Tibial artery (tissue), 4 donors: Measurements from ENCODE around the gene NSD2.

ENCODE experiments used
- DNase-seq, 2 donors: peaks; one replicate each; pipeline ENCODE4 v3.0.0-alpha.2; 2019
- H3K27ac ChIP-seq, 2 donors: fragments of 200-600 bp; sonication (generic) in 1 of 2; 1 replicate in 1 of 2; 2 replicates in 1 of 2; pipeline ENCODE4 v1.5.1; 2018 to 2019; ENCODE audit warnings: mild to moderate bottlenecking in 1 of 2
- H3K27me3 ChIP-seq, 2 donors: fragments of 200-600 bp; sonication (generic) in 1 of 2; one replicate each; pipeline versions ENCODE4 v1.5.1 to v1.6.0; 2016 to 2019
- H3K36me3 ChIP-seq, 3 donors: fragments of 200-600 bp; sonication (generic) in 2 of 3; one replicate each; pipeline ENCODE4 v1.5.1; 2016 to 2019; ENCODE audit warnings: mild to moderate bottlenecking in 2 of 3
- H3K4me1 ChIP-seq, 4 donors: fragments of 200-600 bp; sonication (generic) in 2 of 4; 1 replicate in 3 of 4; 2 replicates in 1 of 4; pipeline ENCODE4 v1.5.1; 2016 to 2019
- H3K4me3 ChIP-seq, 2 donors: fragments of 200-600 bp; sonication (generic) in 1 of 2; 1 replicate in 1 of 2; 2 replicates in 1 of 2; pipeline ENCODE4 v1.5.1; 2018 to 2019; ENCODE audit warnings: mild to moderate bottlenecking in 2 of 2
- H3K9me3 ChIP-seq, 3 donors: fragments of 200-600 bp; sonication (generic) in 1 of 3; one replicate each; pipeline ENCODE4 v1.5.1; 2016 to 2019
- CTCF ChIP-seq, 2 experiments: fragments of 200-600 bp in 1 of 2; fragments of 450-650 bp in 1 of 2; IDR thresholded peaks; one replicate each; pipeline ENCODE4 v1.5.1; 2017 to 2019; ENCODE audit warnings: antibody characterized with exemption in 2 of 2, mild to moderate bottlenecking in 1 of 2, moderate library complexity in 1 of 2
- intact Hi-C: fragments of 100-400 bp; cut with DNase I; formaldehyde crosslinking; loops from one replicate; pipeline ENCODE4 v1.15.0; 2023; ENCODE audit warnings: low total_unique reads

Gene NSD2

DNA sequence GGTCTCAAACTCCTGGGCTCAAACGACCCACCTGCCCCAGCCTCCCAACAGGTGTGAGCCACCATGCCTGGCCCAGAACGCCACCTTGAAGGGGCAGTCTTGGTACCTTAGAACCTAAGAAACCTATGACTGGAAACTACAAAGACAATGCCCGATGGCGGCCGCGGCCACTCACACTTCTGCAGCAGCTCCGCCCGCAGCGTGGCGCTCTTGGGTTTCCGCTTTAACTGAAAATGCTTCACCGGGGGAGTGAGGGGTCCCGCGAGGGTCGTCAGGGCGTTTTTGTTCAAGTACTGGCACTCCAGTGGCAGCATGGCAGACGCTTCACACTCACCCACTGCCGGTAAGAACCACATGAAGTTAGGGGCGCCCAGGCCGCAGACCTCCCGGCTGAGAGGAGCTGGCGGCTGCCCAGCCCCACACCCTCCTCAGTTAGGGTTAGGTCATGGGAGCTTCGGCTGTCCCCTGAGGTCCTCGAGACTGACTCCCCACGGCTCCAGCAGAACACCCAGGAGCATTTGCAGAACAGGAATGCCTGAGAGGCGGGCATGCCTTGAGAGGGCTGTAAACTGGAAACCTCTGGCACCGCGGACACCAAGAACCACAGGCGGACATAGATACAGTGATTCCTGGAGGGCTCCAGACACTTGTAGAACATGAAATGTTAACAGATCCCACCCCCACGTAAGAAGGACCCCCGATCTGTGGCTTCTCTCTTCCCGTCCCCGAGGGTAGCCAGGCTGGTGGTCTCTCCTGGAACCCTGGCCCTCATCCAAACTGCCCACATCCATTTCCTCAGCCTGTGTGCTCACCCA lies 118.5 kb downstream of the NSD2 start:
- Histone ChIP-seq H3K4me3 (no peak overlapping the region), H3K27ac (no peak overlapping the region), H3K4me1 (peaks cover 0 to 19% (median 0%) of the 10 kb centered on the region in 4 donors), H3K9me3 (no peaks in the 10 kb centered on the region), H3K27me3 (no peaks in the 10 kb centered on the region), H3K36me3 (peaks cover 57 to 67% (median 58%) of the 10 kb centered on the region in 3 donors)
- DNase-seq, result no peak
- intact Hi-C loops, result no loop called here
- TF ChIP-seq CTCF (IDR thresholded peaks at IDR 0.05), result no peak

DNA sequence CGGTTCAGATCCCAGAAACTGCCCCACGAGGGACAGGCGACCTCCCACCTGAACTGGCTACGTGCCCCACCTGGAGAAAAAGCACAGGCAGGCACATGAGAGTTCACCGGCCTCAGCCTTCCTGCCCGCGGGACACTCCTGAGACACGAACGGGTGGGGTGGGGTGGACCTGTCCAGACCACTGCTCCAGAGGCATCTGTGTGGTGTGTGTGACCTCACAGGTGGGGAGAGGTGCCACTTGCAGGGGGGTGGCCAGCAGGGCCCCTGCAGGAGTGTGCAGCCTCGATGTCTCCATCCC lies 119.1 kb downstream of the NSD2 start:
- H3K27ac ChIP-seq, result no peak overlapping the region
- H3K4me1 ChIP-seq, result peaks cover 0 to 18% (median 0%) of the 10 kb centered on the region in 4 donors
- H3K36me3 ChIP-seq, result peaks cover 52 to 62% (median 53%) of the 10 kb centered on the region in 3 donors
- no peak for TF ChIP-seq CTCF (IDR thresholded peaks at IDR 0.05)
- H3K4me3 ChIP-seq, result no peak overlapping the region
- no peak for DNase-seq
- no peaks in the 10 kb centered on the region for H3K9me3 ChIP-seq
- intact Hi-C loops, result no loop called here
- no peaks in the 10 kb centered on the region for H3K27me3 ChIP-seq

DNA sequence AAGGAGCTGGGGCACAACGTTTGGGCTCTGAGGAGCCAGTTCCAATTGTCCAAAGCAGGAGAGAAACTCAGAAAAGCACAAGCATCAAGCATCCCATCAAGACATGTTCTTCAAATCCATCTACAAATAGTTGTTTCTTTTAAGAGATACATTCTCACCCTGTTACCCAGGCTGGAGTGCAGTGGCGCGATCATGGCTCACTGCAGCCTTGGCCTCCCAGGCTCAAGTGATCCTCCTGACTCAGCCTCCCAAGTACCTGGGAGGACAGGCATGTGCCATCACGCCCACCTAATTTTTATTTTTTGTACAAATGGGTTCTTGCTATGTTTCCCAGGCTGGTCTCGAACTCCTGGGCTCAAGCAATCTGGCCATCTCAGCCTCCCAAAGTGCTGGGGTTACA lies 119.5 kb downstream of the NSD2 start:
- no peak for DNase-seq
- H3K4me3 ChIP-seq, result no peak overlapping the region
- intact Hi-C loops, result no loop called here
- no peaks in the 10 kb centered on the region for H3K27me3 ChIP-seq
- H3K27ac ChIP-seq, result no peak overlapping the region
- no peaks in the 10 kb centered on the region for H3K9me3 ChIP-seq
- peaks cover 0 to 18% (median 0%) of the 10 kb centered on the region in 4 donors for H3K4me1 ChIP-seq
- no peak for TF ChIP-seq CTCF (IDR thresholded peaks at IDR 0.05)
- H3K36me3 ChIP-seq, result peaks cover 48 to 58% (median 49%) of the 10 kb centered on the region in 3 donors

DNA sequence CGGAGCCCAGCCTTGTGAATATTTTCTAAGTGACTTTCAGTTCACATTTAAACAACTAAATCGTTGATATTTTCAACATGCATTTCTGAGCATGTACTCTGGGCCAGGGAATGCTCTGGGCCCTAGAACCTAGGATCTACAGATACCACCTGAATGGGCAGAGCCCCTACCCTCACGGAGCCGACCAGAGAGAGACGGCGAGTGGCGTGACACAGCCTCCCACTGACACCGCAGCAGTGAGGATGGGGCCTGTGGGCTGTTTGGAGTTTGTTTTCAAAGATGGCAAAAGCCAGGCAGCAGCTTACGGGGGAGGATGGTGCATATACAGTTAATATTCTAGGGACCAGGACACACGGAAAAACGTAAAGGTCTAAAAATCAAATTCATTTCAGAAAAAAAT lies 119.9 kb downstream of the NSD2 start:
- H3K27me3 ChIP-seq, result no peaks in the 10 kb centered on the region
- intact Hi-C loops, result no loop called here
- no peak for DNase-seq
- no peak for TF ChIP-seq CTCF (IDR thresholded peaks at IDR 0.05)
- H3K9me3 ChIP-seq, result no peaks in the 10 kb centered on the region
- peaks cover 44 to 54% (median 45%) of the 10 kb centered on the region in 3 donors for H3K36me3 ChIP-seq
- H3K27ac ChIP-seq, result no peak overlapping the region
- H3K4me1 ChIP-seq, result peaks cover 0 to 18% (median 0%) of the 10 kb centered on the region in 4 donors
- no peak overlapping the region for H3K4me3 ChIP-seq

GRCh38 chr4:1991596-1992434 lies 120.6 kb downstream of the NSD2 start:
- no peak for DNase-seq

More at GRCh38 chr4:1991596-1992434, 120.6 kb downstream of the NSD2 start:
- no peak for TF ChIP-seq CTCF (IDR thresholded peaks at IDR 0.05)
- no peak overlapping the region for H3K27ac ChIP-seq
- no peaks in the 10 kb centered on the region for H3K27me3 ChIP-seq
- intact Hi-C loops, result no loop called here
- H3K4me3 ChIP-seq, result no peak overlapping the region
- peaks cover 38 to 47% (median 41%) of the 10 kb centered on the region in 3 donors for H3K36me3 ChIP-seq
- H3K4me1 ChIP-seq, result peaks cover 0 to 18% (median 0%) of the 10 kb centered on the region in 4 donors
- no peaks in the 10 kb centered on the region for H3K9me3 ChIP-seq
